ACC112 (cell line): ENCODE data around the gene CEBPA.
A peak's percentile ranks its signal among the peaks of the same experiment; 100 is the strongest.

Source experiments
- H2AFZ ChIP-seq: fragments of 200-600 bp; sonication (generic); one replicate; pipeline ENCODE4 v1.6.0; 2017; ENCODE audit warnings: antibody characterized with exemption, low read length; ENCODE audit not compliant: unreplicated experiment
- H3K27ac ChIP-seq: fragments of 200-600 bp; sonication (generic); 2 replicates; pipeline ENCODE4 v1.5.1; 2014; ENCODE audit warnings: low read depth, mild to moderate bottlenecking, antibody characterized with exemption, low read length, moderate library complexity
- H3K27me3 ChIP-seq: fragments of 200-600 bp; sonication (generic); 2 replicates; pipeline ENCODE4 v1.6.1; 2014; ENCODE audit warnings: mild to moderate bottlenecking, antibody characterized with exemption, low read length, moderate library complexity, mixed read lengths; ENCODE audit not compliant: insufficient read depth
- H3K36me3 ChIP-seq: fragments of 200-600 bp; sonication (generic); 2 replicates; pipeline ENCODE4 v1.6.1; 2016; ENCODE audit warnings: mild to moderate bottlenecking, antibody characterized with exemption, low read length, moderate library complexity, mixed read lengths; ENCODE audit not compliant: insufficient read depth
- H3K4me1 ChIP-seq: fragments of 200-600 bp; sonication (generic); one replicate; pipeline ENCODE4 v1.6.1; 2016; ENCODE audit warnings: low read length, mixed read lengths; ENCODE audit not compliant: insufficient read depth, unreplicated experiment, control insufficient read depth
- H3K4me3 ChIP-seq: fragments of 200-600 bp; sonication (generic); 2 replicates; pipeline ENCODE4 v1.5.1; 2014; ENCODE audit warnings: mild to moderate bottlenecking, low read depth, low read length
- H3K79me2 ChIP-seq: fragments of 200-600 bp; sonication (generic); one replicate; pipeline ENCODE4 v1.6.0; 2016; ENCODE audit warnings: low read length; ENCODE audit not compliant: control insufficient read depth, unreplicated experiment, insufficient read depth

CEBPA gene

DNA sequence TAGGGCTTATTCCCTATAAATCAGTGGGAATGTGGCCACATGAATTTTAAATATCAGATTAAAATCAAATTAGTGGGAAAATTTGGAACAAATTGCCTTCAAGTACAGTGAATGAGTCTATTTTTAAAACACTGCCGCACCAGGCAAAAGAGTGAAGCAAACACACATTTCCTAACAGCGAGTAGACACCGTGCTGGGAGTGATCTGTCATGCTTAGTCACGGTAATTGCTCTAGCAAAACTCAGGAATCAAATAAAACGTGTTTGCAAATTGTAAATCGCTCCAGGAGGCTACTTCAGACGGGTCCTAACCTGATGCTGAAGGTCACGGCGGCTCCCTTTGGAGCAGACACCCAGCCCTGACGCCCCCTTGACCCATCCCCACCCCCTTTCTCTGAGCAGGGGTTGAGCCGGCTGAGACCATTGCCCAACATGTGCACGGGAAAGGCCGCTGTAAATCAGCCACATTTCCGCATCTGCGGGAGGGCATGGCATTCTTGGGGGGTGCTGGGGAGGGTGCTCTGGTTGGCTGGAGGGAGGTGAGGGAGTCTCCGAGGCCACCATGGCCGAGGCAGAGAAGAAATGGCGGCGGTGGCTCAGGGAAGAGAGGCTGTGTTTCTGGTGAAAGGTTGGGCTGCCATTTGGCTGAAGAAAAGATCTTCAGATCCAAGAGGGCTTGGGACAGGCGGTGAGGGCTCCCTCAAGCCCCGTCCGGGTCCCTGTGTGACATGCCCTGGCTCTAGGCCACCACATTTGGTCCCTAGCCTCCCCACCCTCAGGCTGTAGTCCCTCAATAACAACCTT, 8.9 kb downstream of the CEBPA start:
- H3K4me1 ChIP-seq, result peaks cover 10% of the 10 kb centered on the region
- no peaks in the 10 kb centered on the region for H3K79me2 ChIP-seq
- H2AFZ ChIP-seq, result no peak overlapping the region
- H3K4me3 ChIP-seq, result no peak overlapping the region
- no peaks in the 10 kb centered on the region for H3K36me3 ChIP-seq
- peak overlapping the region; percentile 30; the same call in 1 of the 2 replicates for H3K27ac ChIP-seq
- H3K27me3 ChIP-seq, result no peaks in the 10 kb centered on the region; the same call in 1 of the 2 replicates

DNA sequence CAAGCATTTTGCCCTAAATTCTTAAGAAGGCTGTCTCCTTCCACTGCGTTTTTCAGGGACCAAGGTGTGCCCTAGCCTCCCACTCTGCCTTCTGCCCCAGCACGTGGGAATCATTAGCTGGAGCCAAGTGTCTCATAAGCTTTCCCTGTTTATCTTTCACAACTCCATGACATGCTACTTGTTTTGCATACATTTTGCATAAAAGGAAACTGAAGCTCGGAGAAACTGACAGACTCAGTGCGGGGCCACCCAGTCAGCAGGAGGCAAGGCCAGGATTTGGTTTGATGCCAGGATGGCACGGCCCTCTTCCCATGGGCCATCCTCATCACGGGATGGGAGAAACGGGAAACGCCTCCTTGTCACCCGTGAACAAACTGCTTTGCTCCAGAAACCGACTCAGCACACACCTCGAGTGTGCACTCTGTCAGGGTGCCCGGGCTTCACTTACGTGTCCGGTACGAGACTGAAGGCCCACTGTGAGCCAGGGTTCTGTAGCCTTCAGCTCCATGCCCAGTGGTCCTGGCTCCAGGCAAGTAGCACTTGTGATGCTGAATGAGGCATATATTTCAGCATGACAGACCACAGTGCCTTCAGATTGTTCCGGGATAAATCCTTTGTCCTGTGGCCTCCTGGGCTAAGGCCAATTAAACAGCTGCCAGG, 9.6 kb downstream of the CEBPA start:
- H3K4me1 ChIP-seq, result peaks cover 10% of the 10 kb centered on the region
- H2AFZ ChIP-seq, result no peak overlapping the region
- no peaks in the 10 kb centered on the region for H3K79me2 ChIP-seq
- no peaks in the 10 kb centered on the region for H3K36me3 ChIP-seq
- peak overlapping the region; percentile 30; the same call in 1 of the 2 replicates for H3K27ac ChIP-seq
- no peak overlapping the region for H3K4me3 ChIP-seq
- H3K27me3 ChIP-seq, result peaks cover 4% of the 10 kb centered on the region; the same call in 1 of the 2 replicates

DNA sequence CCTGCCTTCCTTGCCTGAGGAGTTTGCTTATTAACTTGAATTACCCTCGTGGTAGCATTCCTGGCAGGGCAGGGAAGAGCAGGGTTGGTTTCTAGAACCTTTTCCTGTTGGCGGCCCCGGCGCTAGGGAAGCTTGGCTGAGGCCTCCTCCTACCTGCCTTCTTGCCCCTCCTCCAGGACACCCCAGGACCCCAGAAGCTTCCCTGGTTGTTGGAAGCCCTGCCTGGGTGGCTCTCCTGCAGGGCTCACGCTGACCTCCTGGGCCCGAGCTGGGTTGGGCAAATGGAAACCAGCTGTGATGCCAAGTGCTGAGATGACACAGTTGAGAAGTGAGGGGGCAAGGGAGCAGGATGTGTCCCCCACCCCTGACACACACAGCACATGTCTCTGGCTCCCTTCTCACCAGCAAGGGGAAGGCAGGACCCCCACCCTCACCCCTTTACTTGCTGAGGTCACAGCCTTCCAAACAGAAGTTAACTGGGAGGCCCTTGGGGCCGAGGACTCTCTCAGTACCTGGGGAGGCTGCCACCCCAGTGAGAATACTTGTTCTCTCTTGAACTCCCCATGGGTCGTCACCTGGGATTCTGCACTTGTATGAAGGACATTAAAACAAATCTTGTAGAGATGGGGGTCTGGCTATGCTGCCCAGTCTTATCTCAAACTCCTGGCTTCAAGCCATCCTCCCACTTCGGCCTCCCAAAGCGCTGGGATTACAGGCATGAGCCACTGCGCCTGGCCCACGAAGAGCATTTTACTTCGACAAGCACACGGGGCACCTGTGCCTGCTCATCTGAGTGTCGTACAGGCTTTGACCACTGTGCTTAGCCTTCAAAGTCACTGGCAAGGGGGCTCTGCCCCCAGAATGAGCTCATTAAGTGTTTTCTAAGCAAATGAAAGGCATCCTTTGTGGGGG, 10.5 kb downstream of the CEBPA start:
- H3K4me3 ChIP-seq, result no peak overlapping the region

DNA sequence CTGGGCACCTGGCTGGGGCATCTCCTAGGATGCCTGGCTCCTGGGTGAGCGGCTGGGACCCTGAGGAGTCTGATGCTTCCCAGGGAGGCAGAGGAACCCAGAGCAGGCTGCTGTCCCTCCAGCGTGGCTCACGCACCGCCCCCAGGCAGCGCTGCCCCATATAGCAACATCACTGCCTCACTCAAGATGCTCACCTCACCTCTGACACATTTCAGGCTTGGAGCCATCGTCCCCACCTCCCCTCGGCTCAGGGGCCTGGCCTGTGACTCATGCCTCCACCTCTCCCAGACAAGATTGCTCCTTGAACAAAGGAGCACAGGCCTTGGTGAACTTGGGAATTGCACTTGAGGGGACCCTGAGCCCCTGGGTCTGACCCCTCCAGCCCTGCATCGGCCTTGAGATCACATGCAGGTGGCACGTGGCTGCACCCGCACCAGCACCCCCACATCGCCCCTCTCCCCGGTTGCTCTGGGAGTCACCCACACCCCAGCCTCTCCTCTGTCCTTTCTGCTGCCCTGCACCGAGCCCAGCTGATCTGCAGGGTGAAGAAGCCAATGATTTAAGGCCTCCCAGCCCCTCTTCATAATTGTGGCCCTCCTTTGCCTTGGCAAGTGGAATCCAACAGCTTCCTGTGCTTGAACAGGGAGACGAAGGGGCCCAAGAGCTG, 11.2 kb downstream of the CEBPA start:
- Histone ChIP-seq H3K36me3 (no peaks in the 10 kb centered on the region), H3K79me2 (no peaks in the 10 kb centered on the region), H2AFZ (no peak overlapping the region), H3K27me3 (peaks cover 5% of the 10 kb centered on the region; the same call in 1 of the 2 replicates), H3K4me3 (no peak overlapping the region), H3K27ac (no peak overlapping the region), H3K4me1 (peaks cover 10% of the 10 kb centered on the region)

More for the DNA sequence above, 10.5 kb downstream of the CEBPA start:
- Histone ChIP-seq H2AFZ (no peak overlapping the region), H3K27ac (no peak overlapping the region), H3K79me2 (no peaks in the 10 kb centered on the region), H3K27me3 (peaks cover 5% of the 10 kb centered on the region; the same call in 1 of the 2 replicates), H3K36me3 (no peaks in the 10 kb centered on the region), H3K4me1 (peaks cover 10% of the 10 kb centered on the region)

DNA sequence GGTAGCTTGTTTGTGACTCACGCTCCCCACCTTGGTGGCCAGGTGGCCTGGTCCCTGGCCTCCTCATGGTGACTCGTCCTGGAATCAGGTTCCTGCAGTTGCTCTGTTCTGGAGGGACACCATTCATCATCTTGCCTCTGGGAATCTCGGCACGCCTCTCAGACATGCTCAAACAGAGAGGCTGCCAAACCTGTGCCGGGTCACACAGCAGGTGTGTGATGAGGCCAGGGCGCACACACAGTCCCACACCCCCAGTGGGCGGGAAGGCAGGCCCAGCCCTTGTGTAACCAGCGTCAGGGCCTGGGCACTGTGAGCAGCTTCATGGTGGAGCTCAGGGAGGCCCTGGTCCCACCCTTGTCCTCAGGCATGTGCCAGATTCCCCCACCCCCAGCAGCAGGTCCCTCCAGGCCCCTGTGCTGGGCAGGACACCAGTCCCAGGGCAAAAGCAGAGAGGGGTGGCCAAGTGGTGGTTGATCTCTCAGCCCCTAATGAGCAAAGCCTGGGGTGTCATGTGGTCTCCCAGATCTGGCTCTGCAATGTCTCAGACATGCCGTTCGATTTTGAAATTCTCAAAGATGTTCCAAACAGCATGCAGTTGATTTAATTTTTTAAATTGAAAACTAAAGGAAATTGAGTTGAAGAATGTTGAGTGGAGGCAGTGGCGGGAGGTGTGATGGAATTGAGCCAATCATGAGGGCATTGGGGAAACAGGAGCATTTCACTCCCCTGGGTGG, 12.1 kb downstream of the CEBPA start:
- no peak overlapping the region for H3K4me3 ChIP-seq
- H3K4me1 ChIP-seq, result peaks cover 10% of the 10 kb centered on the region
- no peak overlapping the region for H3K27ac ChIP-seq
- H2AFZ ChIP-seq, result no peak overlapping the region
- H3K79me2 ChIP-seq, result no peaks in the 10 kb centered on the region
- H3K27me3 ChIP-seq, result peaks cover 5% of the 10 kb centered on the region; the same call in 1 of the 2 replicates
- H3K36me3 ChIP-seq, result no peaks in the 10 kb centered on the region

DNA sequence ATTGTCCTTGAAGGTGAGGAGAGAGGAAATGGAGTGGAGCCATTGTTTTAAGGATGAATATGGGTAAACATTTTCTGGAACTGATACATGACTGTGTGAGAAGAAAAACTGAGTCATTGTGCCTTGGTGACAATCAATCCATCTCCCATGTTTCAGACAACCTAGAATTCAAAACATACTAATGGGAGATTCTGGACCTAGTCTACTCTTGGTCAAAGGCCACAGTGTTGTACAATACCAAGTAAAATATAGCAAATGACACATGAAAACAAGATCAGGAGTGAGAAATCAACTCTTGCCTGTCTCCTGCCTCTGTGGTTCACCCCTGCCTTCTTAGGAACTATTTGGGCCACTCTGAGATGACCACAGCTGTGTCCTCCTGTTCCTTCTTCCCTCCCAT, 13.1 kb downstream of the CEBPA start:
- no peaks in the 10 kb centered on the region for H3K79me2 ChIP-seq
- H3K27ac ChIP-seq, result no peak overlapping the region

DNA sequence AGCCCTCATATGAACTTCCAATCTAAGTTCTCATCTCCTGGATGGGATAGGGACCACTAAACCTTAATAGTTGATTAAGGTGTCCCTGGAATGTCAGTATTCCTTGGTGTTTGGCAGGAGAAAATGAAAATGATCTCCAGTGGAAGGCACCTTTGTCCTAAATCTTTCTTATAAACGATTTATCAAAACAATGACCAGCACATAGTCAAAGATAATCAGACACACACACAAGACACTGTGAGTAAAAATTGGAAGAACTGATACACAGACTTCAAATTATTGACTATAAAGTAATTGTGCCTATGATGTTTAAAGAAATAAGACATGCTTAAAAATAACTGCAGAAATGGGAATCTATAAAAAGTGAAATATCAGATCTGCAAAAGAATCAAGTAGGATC, 13.7 kb downstream of the CEBPA start:
- Histone ChIP-seq H3K4me3 (no peak overlapping the region), H2AFZ (no peak overlapping the region), H3K79me2 (no peaks in the 10 kb centered on the region), H3K27ac (no peak overlapping the region), H3K4me1 (peaks cover 9% of the 10 kb centered on the region), H3K27me3 (peaks cover 5% of the 10 kb centered on the region; the same call in 1 of the 2 replicates), H3K36me3 (no peaks in the 10 kb centered on the region)

More for the DNA sequence above, 13.1 kb downstream of the CEBPA start:
- H3K36me3 ChIP-seq, result no peaks in the 10 kb centered on the region
- H3K27me3 ChIP-seq, result peaks cover 5% of the 10 kb centered on the region; the same call in 1 of the 2 replicates
- peaks cover 10% of the 10 kb centered on the region for H3K4me1 ChIP-seq
- H2AFZ ChIP-seq, result no peak overlapping the region
- H3K4me3 ChIP-seq, result no peak overlapping the region

DNA sequence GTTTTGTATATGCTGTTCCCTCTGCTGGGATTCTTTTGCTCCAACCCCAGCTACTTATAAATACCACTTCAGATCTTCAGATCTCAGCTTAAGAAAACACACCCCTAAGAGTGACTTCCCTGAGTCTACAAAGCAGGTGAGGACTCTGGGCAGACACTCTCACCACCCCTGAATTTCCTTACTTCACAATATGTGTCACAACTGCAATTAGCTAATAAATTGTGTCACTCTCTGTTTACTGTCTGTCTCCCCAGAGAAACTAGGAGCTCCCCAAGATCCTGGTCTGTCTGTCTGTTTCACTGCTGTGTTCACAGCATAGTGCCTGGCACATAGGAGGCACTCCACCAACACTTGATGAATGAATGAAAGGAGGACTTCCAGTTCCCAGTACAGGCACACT, 14.4 kb downstream of the CEBPA start:
- Histone ChIP-seq H3K4me1 (peaks cover 3% of the 10 kb centered on the region), H2AFZ (no peak overlapping the region), H3K27me3 (peaks cover 5% of the 10 kb centered on the region; the same call in 1 of the 2 replicates), H3K79me2 (no peaks in the 10 kb centered on the region), H3K36me3 (no peaks in the 10 kb centered on the region), H3K4me3 (no peak overlapping the region), H3K27ac (no peak overlapping the region)

DNA sequence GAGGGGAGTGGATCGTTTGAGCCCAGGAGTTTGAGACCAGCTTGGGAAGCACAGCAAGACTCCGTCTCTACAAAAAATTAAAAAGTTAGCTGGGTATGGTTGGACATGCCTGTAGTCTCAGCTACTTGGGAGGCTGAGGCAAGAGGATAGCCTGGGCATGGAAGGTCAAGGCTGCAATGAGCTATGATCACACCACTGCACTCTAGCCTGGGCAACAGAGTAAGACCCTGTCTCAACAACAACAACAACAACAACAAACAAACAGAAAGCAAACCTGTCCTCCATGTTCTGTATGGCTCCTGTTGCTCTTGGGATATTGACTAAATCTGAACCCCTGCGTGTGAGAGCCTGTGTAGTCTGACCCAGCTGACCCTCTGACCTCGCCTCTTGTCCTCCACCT, 14.9 kb downstream of the CEBPA start:
- Histone ChIP-seq H3K4me1 (no peaks in the 10 kb centered on the region), H3K27ac (no peak overlapping the region)

More for the DNA sequence above, 14.9 kb downstream of the CEBPA start:
- Histone ChIP-seq H2AFZ (no peak overlapping the region), H3K4me3 (no peak overlapping the region), H3K79me2 (no peaks in the 10 kb centered on the region), H3K27me3 (peaks cover 5% of the 10 kb centered on the region; the same call in 1 of the 2 replicates), H3K36me3 (no peaks in the 10 kb centered on the region)
